SK-N-SH (cell line): Measurements from ENCODE around the gene UTP18. TPM values are rescaled to one million over a fixed set of nuclear protein-coding genes. Genes with fewer than 3 reads are reported as not detected.

Experiments
- CTCF ChIA-PET: fragments of 300-600, 350-600 bp; formaldehyde crosslinking; extraction: SDS; loops from one replicate; lab custom pipeline; 2021; lab: Yijun Ruan, JAX
- POLR2A ChIA-PET: fragments of 350-600 bp; sonication (Branson Sonifier 250); formaldehyde crosslinking; extraction: SDS; loops from one replicate; lab custom pipeline; 2020; ENCODE audit warnings: antibody characterized with exemption, inconsistent platforms; lab: Yijun Ruan, JAX
- DNase-seq: peaks from one replicate; pipeline ENCODE4 v3.0.0; 2012
- H2AFZ ChIP-seq: fragments of 200-600 bp; sonication (generic); 2 replicates; pipeline ENCODE4 v1.8.1; 2016; ENCODE audit warnings: antibody characterized with exemption, mild to moderate bottlenecking, low read depth
- H3F3A ChIP-seq: fragments of 200-600 bp; sonication (generic); replicated peaks from 2 replicates; pipeline ENCODE3; 2016; ENCODE audit warnings: antibody characterized with exemption, mild to moderate bottlenecking; ENCODE audit not compliant: insufficient read depth
- H3K27ac ChIP-seq, 2 experiments: fragments of 200-500 bp in 1 of 2; fragments of 200-600 bp in 1 of 2; sonication (Bioruptor generic) in 1 of 2; sonication (generic), shearing (Covaris generic) in 1 of 2; 2 replicates each; pipeline versions ENCODE4 v1.5.1 to v1.6.1; 2014 to 2016; ENCODE audit warnings: low read depth in 2 of 2, inconsistent platforms in 1 of 2, low read length in 1 of 2, mild to moderate bottlenecking in 1 of 2, mixed read lengths in 1 of 2
- H3K27me3 ChIP-seq: fragments of 200-600 bp; sonication (generic), shearing (Covaris generic); 2 replicates; pipeline ENCODE4 v1.6.1; 2016; ENCODE audit warnings: mixed run types; ENCODE audit not compliant: insufficient read depth
- H3K36me3 ChIP-seq, 2 experiments: fragments of 200-500 bp in 1 of 2; fragments of 200-600 bp in 1 of 2; sonication (Bioruptor generic) in 1 of 2; sonication (generic) in 1 of 2; replicated peaks in 1 of 2; 2 replicates each; pipeline versions ENCODE3 to v1.5.1; 2014 to 2016; ENCODE audit warnings: low read length in 1 of 2, mild to moderate bottlenecking in 1 of 2; ENCODE audit not compliant: insufficient read depth in 2 of 2, control insufficient read depth in 1 of 2
- H3K4me1 ChIP-seq, 2 experiments: fragments of 200-500 bp in 1 of 2; fragments of 200-600 bp in 1 of 2; sonication (Bioruptor generic) in 1 of 2; sonication (generic), shearing (Covaris generic) in 1 of 2; 2 replicates each; pipeline versions ENCODE4 v1.5.1 to v1.6.1; 2014 to 2016; ENCODE audit warnings: low read depth in 1 of 2, low read length in 1 of 2, mixed run types in 1 of 2; ENCODE audit not compliant: insufficient read depth in 2 of 2, control insufficient read depth in 1 of 2
- H3K4me2 ChIP-seq: fragments of 200-600 bp; sonication (generic), shearing (Covaris generic); 2 replicates; pipeline ENCODE4 v1.6.1; 2017; ENCODE audit warnings: mixed run types
- H3K4me3 ChIP-seq, 2 experiments: fragments of 200-500 bp in 1 of 2; fragments of 200-600 bp in 1 of 2; sonication (Bioruptor generic) in 1 of 2; sonication (generic), shearing (Covaris generic) in 1 of 2; 2 replicates each; pipeline versions ENCODE4 v1.5.1 to v1.8.1; 2014 to 2016; ENCODE audit warnings: low read depth in 2 of 2, inconsistent platforms in 1 of 2, low read length in 1 of 2, mild to moderate bottlenecking in 1 of 2, mixed read lengths in 1 of 2, moderate library complexity in 1 of 2
- H3K79me2 ChIP-seq: fragments of 200-600 bp; sonication (generic); 2 replicates; pipeline ENCODE4 v1.8.1; 2017; ENCODE audit warnings: mild to moderate bottlenecking; ENCODE audit not compliant: insufficient read depth
- H3K9ac ChIP-seq: fragments of 200-600 bp; sonication (generic); 2 replicates; pipeline ENCODE4 v1.6.1; 2017; ENCODE audit warnings: mixed run types
- H3K9me2 ChIP-seq: fragments of 200-600 bp; sonication (generic); 2 replicates; pipeline ENCODE4 v1.6.1; 2017; ENCODE audit warnings: mixed run types
- H3K9me3 ChIP-seq: fragments of 200-600 bp; sonication (generic); 2 replicates; pipeline ENCODE4 v1.6.1; 2017; ENCODE audit warnings: mixed run types, mild to moderate bottlenecking, moderate library complexity
- H4K20me1 ChIP-seq: fragments of 200-600 bp; sonication (generic); 2 replicates; pipeline ENCODE4 v1.6.1; 2017; ENCODE audit warnings: mild to moderate bottlenecking, mixed run types; ENCODE audit not compliant: insufficient read depth
- CHD2 ChIP-seq: fragments of 150-350 bp; IDR thresholded peaks from 2 replicates; pipeline ENCODE4 v1.6.1; 2018; ENCODE audit warnings: low read length; ENCODE audit not compliant: partially characterized antibody
- ELF1 ChIP-seq: IDR thresholded peaks from 2 replicates; pipeline ENCODE4 v1.4.0; 2012
- EP300 ChIP-seq, 2 experiments: IDR thresholded peaks; 2 replicates each; pipeline versions ENCODE4 v1.4.0 to v1.6.1; 2012; ENCODE audit warnings: borderline replicate concordance in 1 of 2, low read depth in 1 of 2, low read length in 1 of 2
- JUND ChIP-seq: IDR thresholded peaks from 2 replicates; pipeline ENCODE4 v1.4.0; 2012
- RAD21 ChIP-seq: IDR thresholded peaks from 2 replicates; pipeline ENCODE4 v1.6.1; 2012; ENCODE audit warnings: mild to moderate bottlenecking, low read length
- TAF1 ChIP-seq: IDR thresholded peaks from 2 replicates; pipeline ENCODE4 v1.6.1; 2012; ENCODE audit warnings: low read depth, mild to moderate bottlenecking, low read length, moderate library complexity, borderline replicate concordance
- TCF12 ChIP-seq: IDR thresholded peaks from 2 replicates; pipeline ENCODE4 v1.4.0; 2012
- TEAD4 ChIP-seq: IDR thresholded peaks from 2 replicates; pipeline ENCODE4 v1.4.0; 2012; ENCODE audit warnings: mild to moderate bottlenecking, borderline replicate concordance; ENCODE audit not compliant: insufficient read depth
- WGBS: methylation state at CpG from one replicate; pipeline ENCODE4 v1.1.6; 2017; ENCODE audit warnings: low lambda C conversion rate; 5-methylcytosine and 5-hydroxymethylcytosine counted together
- polyA plus RNA-seq, 3 experiments: library from polyadenylated mRNA; depleted of rRNA; stranded (reverse); fragments of >200 nt; gene quantifications; 2 replicates each; pipeline ENCODE4 v1.2.3, GENCODE V29; 2012
- TF ChIP-seq, protein P1 (sequence below): IDR thresholded peaks from 2 replicates; pipeline ENCODE4 v1.4.0; 2012; ENCODE audit warnings: low read depth
- TF ChIP-seq, protein P2 (sequence below): IDR thresholded peaks from 2 replicates; pipeline ENCODE4 v1.4.0; 2012; ENCODE audit warnings: low read depth, borderline replicate concordance
- TF ChIP-seq, protein P3 (sequence below): fragments of 150-350 bp; IDR thresholded peaks from 2 replicates; pipeline ENCODE4 v1.6.1; 2017; ENCODE audit warnings: antibody characterized with exemption, low read length, low read depth, borderline replicate concordance

UTP18 gene
- polyA plus RNA-seq, 1 of the 3 experiments (the other 2 are of a cell fraction), result 28.4 TPM

DNA sequence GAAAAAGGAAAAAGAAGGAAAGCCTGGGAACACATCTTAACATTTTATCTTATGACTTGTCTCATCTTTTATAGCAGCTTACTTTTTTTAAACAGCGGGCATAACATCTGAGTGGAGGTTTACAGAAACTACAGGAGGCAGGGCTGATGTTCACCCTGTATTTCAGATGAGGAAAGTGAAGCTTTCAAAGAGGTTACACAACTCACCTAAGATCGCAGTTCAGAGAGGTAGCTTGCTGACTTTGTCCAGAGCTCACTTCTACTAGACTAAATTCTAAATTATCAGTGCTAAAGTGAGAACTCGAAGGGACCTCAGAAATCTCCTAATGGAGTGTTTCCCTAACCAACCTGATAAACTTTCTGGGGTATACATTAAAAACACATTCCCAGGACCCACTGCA, 4.2 kb upstream of the UTP18 start:
- DNase-seq, result no peak
- ChIA-PET POLR2A (no interaction called here), CTCF (interaction anchor here (1.0 to 1.5 kb wide), 2 partner anchors 16 to 103 kb away, joined by 3 to 7 read pairs; partner anchors contain the start of gene NME1)
- WGBS, result 90% methylated on average over 3 of the region's 3 CpGs
- no peak overlapping the region for H2AFZ ChIP-seq
- peaks cover 2% of the 10 kb centered on the region for H3F3A ChIP-seq
- no peak overlapping the region for H3K27ac ChIP-seq
- peaks cover 58 to 60% of the 10 kb centered on the region in 2 experiments for H3K36me3 ChIP-seq
- H3K9ac ChIP-seq, result no peak overlapping the region
- H3K27me3 ChIP-seq, result no peaks in the 10 kb centered on the region
- H3K4me3 ChIP-seq, result no peak overlapping the region
- no peaks in the 10 kb centered on the region for H3K9me3 ChIP-seq
- H4K20me1 ChIP-seq, result peaks cover 27% of the 10 kb centered on the region
- H3K4me2 ChIP-seq, result no peak overlapping the region
- H3K9me2 ChIP-seq, result no peaks in the 10 kb centered on the region
- TF ChIP-seq TCF12 (no peak), TAF1 (no peak), ELF1 (no peak)
- TF ChIP-seq, protein P1, sequence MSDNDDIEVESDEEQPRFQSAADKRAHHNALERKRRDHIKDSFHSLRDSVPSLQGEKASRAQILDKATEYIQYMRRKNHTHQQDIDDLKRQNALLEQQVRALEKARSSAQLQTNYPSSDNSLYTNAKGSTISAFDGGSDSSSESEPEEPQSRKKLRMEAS, result no peak
- TF ChIP-seq, all 33 proteins: peak for 0
- Histone ChIP-seq H3K4me1 (peaks cover 20 to 26% of the 10 kb centered on the region in 2 experiments; a peak in 3 of 4 replicates), H3K79me2 (peaks cover 93% of the 10 kb centered on the region)

DNA sequence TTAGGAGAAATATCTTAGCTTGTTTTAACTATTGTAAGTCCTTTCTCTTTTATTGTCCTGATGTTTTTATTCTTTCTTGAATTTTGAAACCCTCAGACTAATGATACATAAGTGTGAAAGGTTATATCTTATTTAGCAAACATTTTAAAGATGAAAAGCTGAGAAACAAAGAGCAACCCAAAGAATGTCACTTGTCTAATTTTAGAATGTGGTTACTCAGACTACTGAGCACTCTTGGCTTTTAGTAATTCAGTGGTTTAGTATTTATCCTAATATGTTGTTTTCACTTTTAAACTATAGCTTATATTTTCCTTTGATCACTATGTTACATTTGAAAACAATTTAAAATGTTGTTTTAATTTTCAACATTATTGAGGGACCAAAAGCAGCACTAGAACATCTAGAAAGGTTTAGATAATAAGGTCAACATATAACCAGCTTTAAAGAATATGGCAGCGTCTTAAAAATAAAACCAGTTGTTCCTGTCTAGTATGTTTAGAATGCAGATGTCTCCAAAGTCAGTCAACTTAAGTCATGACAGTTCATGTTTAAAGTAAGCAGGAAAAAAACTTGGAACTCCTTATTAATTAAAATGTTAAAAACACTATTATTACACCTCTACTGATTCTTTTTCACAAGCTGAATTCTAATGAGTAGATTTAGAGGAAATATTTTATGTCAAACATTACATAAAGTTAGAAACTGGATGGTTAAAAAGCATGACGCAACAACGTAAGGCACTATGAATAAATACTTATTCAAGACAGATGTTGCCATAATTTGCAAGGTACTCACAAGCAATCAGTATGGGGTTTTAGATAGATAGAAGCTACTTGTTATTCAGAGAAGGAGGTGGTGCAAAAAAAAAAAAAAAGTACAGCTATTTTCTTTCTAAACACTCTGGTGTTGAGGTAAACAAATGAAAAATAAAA, 2.9 kb upstream of the UTP18 start:
- H3K9ac ChIP-seq, result peak overlapping the region; percentile 83; the same call in 1 of the 2 replicates
- TF ChIP-seq EP300 (IDR thresholded peaks at IDR 0.05; ENCODE audit: borderline replicate concordance in 1 of 2, low read depth in 1 of 2, low read length in 1 of 2) (no peak), TEAD4 (no peak), JUND (no peak), CHD2 (no peak), RAD21 (no peak), TAF1 (no peak), TCF12 (no peak)
- TF ChIP-seq, protein P2, sequence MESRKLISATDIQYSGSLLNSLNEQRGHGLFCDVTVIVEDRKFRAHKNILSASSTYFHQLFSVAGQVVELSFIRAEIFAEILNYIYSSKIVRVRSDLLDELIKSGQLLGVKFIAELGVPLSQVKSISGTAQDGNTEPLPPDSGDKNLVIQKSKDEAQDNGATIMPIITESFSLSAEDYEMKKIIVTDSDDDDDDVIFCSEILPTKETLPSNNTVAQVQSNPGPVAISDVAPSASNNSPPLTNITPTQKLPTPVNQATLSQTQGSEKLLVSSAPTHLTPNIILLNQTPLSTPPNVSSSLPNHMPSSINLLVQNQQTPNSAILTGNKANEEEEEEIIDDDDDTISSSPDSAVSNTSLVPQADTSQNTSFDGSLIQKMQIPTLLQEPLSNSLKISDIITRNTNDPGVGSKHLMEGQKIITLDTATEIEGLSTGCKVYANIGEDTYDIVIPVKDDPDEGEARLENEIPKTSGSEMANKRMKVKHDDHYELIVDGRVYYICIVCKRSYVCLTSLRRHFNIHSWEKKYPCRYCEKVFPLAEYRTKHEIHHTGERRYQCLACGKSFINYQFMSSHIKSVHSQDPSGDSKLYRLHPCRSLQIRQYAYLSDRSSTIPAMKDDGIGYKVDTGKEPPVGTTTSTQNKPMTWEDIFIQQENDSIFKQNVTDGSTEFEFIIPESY, result no peak
- TF ChIP-seq, protein P3, sequence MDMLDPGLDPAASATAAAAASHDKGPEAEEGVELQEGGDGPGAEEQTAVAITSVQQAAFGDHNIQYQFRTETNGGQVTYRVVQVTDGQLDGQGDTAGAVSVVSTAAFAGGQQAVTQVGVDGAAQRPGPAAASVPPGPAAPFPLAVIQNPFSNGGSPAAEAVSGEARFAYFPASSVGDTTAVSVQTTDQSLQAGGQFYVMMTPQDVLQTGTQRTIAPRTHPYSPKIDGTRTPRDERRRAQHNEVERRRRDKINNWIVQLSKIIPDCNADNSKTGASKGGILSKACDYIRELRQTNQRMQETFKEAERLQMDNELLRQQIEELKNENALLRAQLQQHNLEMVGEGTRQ, result no peak
- H3K36me3 ChIP-seq, result peaks cover 47 to 49% of the 10 kb centered on the region in 2 experiments
- ChIA-PET POLR2A (no interaction called here), CTCF (interaction anchor here (0.8 to 1.7 kb wide), 6 partner anchors 10 to 104 kb away, joined by 3 to 7 read pairs (median 4); partner anchors contain the start of gene NME1)
- H3K79me2 ChIP-seq, result peaks cover 94% of the 10 kb centered on the region
- H3K4me3 ChIP-seq, result peak overlapping the region in 1 of 2 experiments; percentile 87; a peak in 1 of 4 replicates
- peaks cover 38% of the 10 kb centered on the region for H4K20me1 ChIP-seq
- H2AFZ ChIP-seq, result no peak overlapping the region
- H3K4me2 ChIP-seq, result peak overlapping the region; percentile 95
- H3K9me2 ChIP-seq, result no peaks in the 10 kb centered on the region
- H3K4me1 ChIP-seq, result peaks cover 13 to 31% of the 10 kb centered on the region in 2 experiments; a peak in 3 of 4 replicates
- WGBS, result 84% methylated on average over 3 of the region's 3 CpGs
- 0 out of 4 replicates have a peak overlapping the region, but pooled peaks of 1 of the 2 experiments have one; percentile 0 for H3K27ac ChIP-seq
- DNase-seq, result no peak
- no peaks in the 10 kb centered on the region for H3K9me3 ChIP-seq
- no peaks in the 10 kb centered on the region for H3F3A ChIP-seq
- H3K27me3 ChIP-seq, result no peaks in the 10 kb centered on the region
